ENCODE measurements around the gene WDFY4.

DNA sequence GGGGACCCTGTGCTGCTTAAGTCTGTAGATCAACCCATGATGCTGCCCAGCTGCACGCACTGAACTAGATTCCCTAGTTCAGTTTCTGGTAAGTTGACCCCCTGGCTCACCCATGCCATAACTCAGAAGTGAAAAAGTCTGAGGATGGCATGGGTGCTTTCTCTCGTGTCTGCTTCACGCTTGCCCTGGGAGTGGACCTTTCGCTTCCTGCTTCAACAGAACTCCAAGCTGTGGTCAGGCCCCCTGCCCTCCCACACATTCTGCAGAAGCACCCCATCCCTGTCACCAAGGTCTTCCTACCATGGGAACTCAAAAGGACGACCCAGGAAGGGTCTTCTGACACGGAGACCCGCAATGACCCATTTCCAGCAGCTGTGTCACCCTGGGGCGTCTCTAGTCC is 215.1 kb downstream of the WDFY4 start:
- TF ChIP-seq, protein P1, sequence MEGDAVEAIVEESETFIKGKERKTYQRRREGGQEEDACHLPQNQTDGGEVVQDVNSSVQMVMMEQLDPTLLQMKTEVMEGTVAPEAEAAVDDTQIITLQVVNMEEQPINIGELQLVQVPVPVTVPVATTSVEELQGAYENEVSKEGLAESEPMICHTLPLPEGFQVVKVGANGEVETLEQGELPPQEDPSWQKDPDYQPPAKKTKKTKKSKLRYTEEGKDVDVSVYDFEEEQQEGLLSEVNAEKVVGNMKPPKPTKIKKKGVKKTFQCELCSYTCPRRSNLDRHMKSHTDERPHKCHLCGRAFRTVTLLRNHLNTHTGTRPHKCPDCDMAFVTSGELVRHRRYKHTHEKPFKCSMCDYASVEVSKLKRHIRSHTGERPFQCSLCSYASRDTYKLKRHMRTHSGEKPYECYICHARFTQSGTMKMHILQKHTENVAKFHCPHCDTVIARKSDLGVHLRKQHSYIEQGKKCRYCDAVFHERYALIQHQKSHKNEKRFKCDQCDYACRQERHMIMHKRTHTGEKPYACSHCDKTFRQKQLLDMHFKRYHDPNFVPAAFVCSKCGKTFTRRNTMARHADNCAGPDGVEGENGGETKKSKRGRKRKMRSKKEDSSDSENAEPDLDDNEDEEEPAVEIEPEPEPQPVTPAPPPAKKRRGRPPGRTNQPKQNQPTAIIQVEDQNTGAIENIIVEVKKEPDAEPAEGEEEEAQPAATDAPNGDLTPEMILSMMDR (IDR thresholded peaks at IDR 0.05), result no peak
- TF ChIP-seq POLR2A (IDR thresholded peaks at IDR 0.05) (no peak), EP300 (IDR thresholded peaks at IDR 0.05; ENCODE audit: low read depth) (no peak), POLR2AphosphoS5 (IDR thresholded peaks at IDR 0.05) (no peak)
